Endothelial cell of umbilical vein (primary cell): ENCODE measurements around the gene DOLK. TPM values are rescaled to one million over a fixed set of nuclear protein-coding genes. Genes with fewer than 3 reads are reported as not detected.

Source experiments
- BruUV-seq: library from RNA; stranded (reverse); fragments of 400-500 nt; replicated peaks from 2 replicates; lab custom pipeline; 2021; lab: Mats Ljungman, UMichigan
- CTCF ChIA-PET: fragments of 300-600, 350-600 bp; sonication (Branson Sonifier 250); formaldehyde crosslinking; loops from one replicate; lab custom pipeline; 2021; ENCODE audit warnings: antibody characterized with exemption, inconsistent platforms; lab: Charles Lee
- POLR2A ChIA-PET: fragments of 300-600, 350-600 bp; sonication (Branson Sonifier 250); formaldehyde crosslinking; loops from one replicate; lab custom pipeline; 2021; ENCODE audit warnings: antibody characterized with exemption, inconsistent platforms; lab: Charles Lee
- DNase-seq: peaks from one replicate; pipeline ENCODE4 v3.0.0-alpha.2; 2011; ENCODE audit warnings: low read depth, low spot score
- FAIRE-seq: peaks from 2 replicates; lab custom pipeline; 2011; peaks lifted over from hg19 to GRCh38; lab: Jason Lieb, UNC
- H2AFZ ChIP-seq: 2 replicates; pipeline ENCODE4 v1.6.0; 2012; ENCODE audit warnings: low read depth, low read length, control low read depth, inconsistent platforms
- H3K27ac ChIP-seq: 2 replicates; pipeline ENCODE4 v1.5.1; 2011; ENCODE audit warnings: low read depth, mild to moderate bottlenecking, control low read depth, low read length, moderate library complexity; ENCODE audit not compliant: insufficient read depth
- H3K27me3 ChIP-seq, 2 experiments: 2 replicates each; pipeline versions ENCODE4 v1.6.0 to v1.6.1; 2011; ENCODE audit warnings: low read length in 2 of 2, mixed read lengths in 1 of 2; ENCODE audit not compliant: control insufficient read depth in 2 of 2, insufficient read depth in 2 of 2
- H3K36me3 ChIP-seq, 2 experiments: 2 replicates in 1 of 2; 3 replicates in 1 of 2; pipeline ENCODE4 v1.5.1; 2011; ENCODE audit warnings: low read length in 2 of 2, mild to moderate bottlenecking in 1 of 2, moderate library complexity in 1 of 2; ENCODE audit not compliant: control insufficient read depth in 2 of 2, insufficient read depth in 2 of 2; ENCODE audit errors: extremely low read depth in 1 of 2
- H3K4me1 ChIP-seq: 3 replicates; pipeline ENCODE4 v1.5.1; 2011; ENCODE audit warnings: mild to moderate bottlenecking, low read length; ENCODE audit not compliant: control insufficient read depth, insufficient read depth; ENCODE audit errors: extremely low read depth
- H3K4me2 ChIP-seq: 2 replicates; pipeline ENCODE4 v1.6.1; 2011; ENCODE audit warnings: low read length, control low read depth, mixed read lengths; ENCODE audit not compliant: insufficient read depth
- H3K4me3 ChIP-seq, 3 experiments: fragments of 200-600 bp in 1 of 3; sonication (generic), shearing (Covaris generic) in 1 of 3; replicated peaks in 1 of 3; 2 replicates each; pipeline ENCODE4 v1.5.1; 2011 to 2016; ENCODE audit warnings: control low read depth in 3 of 3, low read length in 3 of 3, mild to moderate bottlenecking in 2 of 3, inconsistent platforms in 1 of 3, low read depth in 1 of 3, moderate library complexity in 1 of 3; ENCODE audit not compliant: insufficient read depth in 1 of 3
- H3K79me2 ChIP-seq: 2 replicates; pipeline ENCODE4 v1.6.0; 2012; ENCODE audit warnings: low read length, inconsistent platforms; ENCODE audit not compliant: control insufficient read depth, insufficient read depth
- H3K9ac ChIP-seq: replicated peaks from 2 replicates; pipeline ENCODE3; 2011; ENCODE audit warnings: low read length, control low read depth; ENCODE audit not compliant: insufficient read depth; ENCODE audit errors: extremely low read depth
- H3K9me1 ChIP-seq: replicated peaks from 3 replicates; pipeline ENCODE4 v1.6.0; 2011; ENCODE audit warnings: mild to moderate bottlenecking, low read length; ENCODE audit not compliant: control insufficient read depth, insufficient read depth; ENCODE audit errors: extremely low read depth
- H3K9me3 ChIP-seq: replicated peaks from 2 replicates; pipeline ENCODE4 v1.5.1; 2012; ENCODE audit warnings: low read length, inconsistent platforms; ENCODE audit not compliant: control insufficient read depth, insufficient read depth
- H4K20me1 ChIP-seq: replicated peaks from 2 replicates; pipeline ENCODE3; 2011; ENCODE audit warnings: mild to moderate bottlenecking, low read length; ENCODE audit not compliant: control insufficient read depth, insufficient read depth; ENCODE audit errors: extremely low read depth
- CTCF ChIP-seq, 2 donors: IDR thresholded peaks; 1 replicate in 1 of 2; 2 replicates in 1 of 2; pipeline ENCODE4 v1.5.1; 2011; ENCODE audit warnings: low read length in 2 of 2, mild to moderate bottlenecking in 2 of 2, moderate library complexity in 2 of 2, control low read depth in 1 of 2, inconsistent platforms in 1 of 2, low read depth in 1 of 2; ENCODE audit not compliant: insufficient read depth in 1 of 2; ENCODE audit errors: extremely low read depth in 1 of 2
- EZH2 ChIP-seq: IDR thresholded peaks from 2 replicates; pipeline ENCODE4 v1.6.1; 2012; ENCODE audit warnings: borderline replicate concordance, low read depth, mild to moderate bottlenecking, moderate library complexity, low read length, inconsistent platforms; ENCODE audit not compliant: severe bottlenecking
- FOS ChIP-seq: IDR thresholded peaks from 2 replicates; pipeline ENCODE4 v1.6.1; 2011; ENCODE audit warnings: mild to moderate bottlenecking, low read length, moderate library complexity, borderline replicate concordance; ENCODE audit not compliant: insufficient read depth
- GATA2 ChIP-seq: IDR thresholded peaks from 2 replicates; pipeline ENCODE4 v1.7.0; 2011; ENCODE audit warnings: low read depth, mild to moderate bottlenecking, moderate library complexity, mixed read lengths, low read length; ENCODE audit not compliant: insufficient read length, insufficient read depth
- JUN ChIP-seq: IDR thresholded peaks from 2 replicates; pipeline ENCODE4 v1.6.1; 2011; ENCODE audit warnings: borderline replicate concordance, low read depth; ENCODE audit not compliant: insufficient read length, insufficient read depth
- MAX ChIP-seq: IDR thresholded peaks from 2 replicates; pipeline ENCODE4 v1.6.1; 2011; ENCODE audit not compliant: insufficient read depth, insufficient read length
- MYC ChIP-seq: IDR thresholded peaks from one replicate; pipeline ENCODE4 v1.6.1; 2011; ENCODE audit warnings: mild to moderate bottlenecking, low read depth, low read length
- POLR2A ChIP-seq: IDR thresholded peaks from 2 replicates; pipeline ENCODE4 v1.6.1; 2012; ENCODE audit warnings: low read depth, mild to moderate bottlenecking, control low read depth, low read length
- POLR2AphosphoS5 ChIP-seq: IDR thresholded peaks from 2 replicates; pipeline ENCODE4 v1.6.1; 2012; ENCODE audit warnings: low read depth, mild to moderate bottlenecking, control low read depth, low read length, moderate library complexity; ENCODE audit not compliant: insufficient read depth
- dilution Hi-C: fragments of 300-500 bp; cut with MboI; formaldehyde crosslinking; loops from one replicate; pipeline ENCODE4 v1.15.0; 2019; ENCODE audit warnings: low sequenced_read_pairs; ENCODE audit not compliant: extremely low pct_ligation_motif_present
- intact Hi-C: fragments of 100-400 bp; cut with micrococcal nuclease; formaldehyde crosslinking; loops from one replicate; pipeline ENCODE4 v1.10.0; 2022
- polyA plus RNA-seq, 4 experiments: library from polyadenylated mRNA; depleted of rRNA in 3 of 4; stranded (reverse) in 3 of 4; unstranded in 1 of 4; fragments of >200 nt; gene quantifications; 2 replicates each; pipeline versions ENCODE4 v1.2.1 to v1.2.3, GENCODE V29; 2011 to 2012; ENCODE audit warnings: missing spikeins in 1 of 4
- total RNA-seq: library from RNA; stranded (reverse); gene quantifications from 2 replicates; pipeline ENCODE4 v1.2.3, GENCODE V29; 2021

DOLK gene
- total and polyA plus RNA-seq, 2 donors (not counting 3 experiments of a cell fraction or from before 2014, with no cell fraction given): 22.3 to 59.8 TPM

GRCh38 chr9:128995791-128996190 lies 48.4 kb upstream of the DOLK start:
- ChIA-PET CTCF (interaction anchor here (0.9 to 1.3 kb wide), 2 partner anchors 10 to 32 kb away, joined by 3 to 6 read pairs; partner anchors contain the start of gene SH3GLB2), POLR2A (no interaction called here)
- dilution Hi-C loops (no loop called here), intact Hi-C loops (no loop called here)
- no peaks in the 10 kb centered on the region for H3K9me3 ChIP-seq
- H3K9ac ChIP-seq: no peak overlapping the region
- no peak overlapping the region for H3K4me3 ChIP-seq
- H3K4me1 ChIP-seq: no peaks in the 10 kb centered on the region
- H3K27ac ChIP-seq: no peak overlapping the region
- no TSS peak for BruUV-seq
- no peak overlapping the region for H2AFZ ChIP-seq
- no peak overlapping the region for H3K4me2 ChIP-seq
- H4K20me1 ChIP-seq: no peaks in the 10 kb centered on the region
- TF ChIP-seq POLR2AphosphoS5 (no peak), EZH2 (no peak), GATA2 (no peak), MAX (no peak), POLR2A (no peak), MYC (no peak), CTCF (IDR thresholded peaks at IDR 0.05; ENCODE audit: extremely low read depth in 1 of 2, insufficient read depth in 1 of 2, low read depth in 1 of 2, low read length in 2 of 2) (no peak), JUN (no peak), FOS (no peak)
- no peaks in the 10 kb centered on the region for H3K79me2 ChIP-seq
- FAIRE-seq (no peak), DNase-seq (no peak)
- no peaks in the 10 kb centered on the region for H3K27me3 ChIP-seq
- H3K9me1 ChIP-seq: no peaks in the 10 kb centered on the region
- H3K36me3 ChIP-seq: peaks cover 23 to 53% of the 10 kb centered on the region in 2 experiments
